Left lung (tissue), 10 donors: ENCODE data around the gene PCARE. TPM values are rescaled to one million over a fixed set of nuclear protein-coding genes. Genes with fewer than 3 reads are reported as not detected.
"Not testable (repeated sequence)": the region's sequence is repeated elsewhere in the genome, so short reads cannot be mapped to it uniquely, and the experiment has no call there.

ENCODE experiments used
- ATAC-seq: fragments of 200-7000 bp; cut with Tn5 transposase; one replicate; pipeline ENCODE4 v1.9.1; 2020; ENCODE audit warnings: moderate library complexity
- DNase-seq, 4 donors: peaks; one replicate each; pipeline ENCODE4 v3.0.0-alpha.2; 2013 to 2020
- H3K27ac ChIP-seq, 2 donors: fragments of 200-600 bp; sonication (generic) in 1 of 2; one replicate each; pipeline versions ENCODE4 v1.5.0 to v1.8.0; 2020 to 2021
- H3K27me3 ChIP-seq, 2 donors: fragments of 200-600 bp; sonication (generic) in 1 of 2; one replicate each; pipeline versions ENCODE4 v1.5.0 to v1.8.0; 2020 to 2021
- H3K36me3 ChIP-seq, 2 donors: fragments of 200-600 bp; sonication (generic) in 1 of 2; one replicate each; pipeline versions ENCODE4 v1.5.0 to v1.8.0; 2020 to 2021
- H3K4me1 ChIP-seq, 2 donors: fragments of 200-600 bp; one replicate each; pipeline ENCODE4 v1.8.0; 2021
- H3K4me3 ChIP-seq, 2 donors: fragments of 200-600 bp; sonication (generic) in 1 of 2; one replicate each; pipeline versions ENCODE4 v1.5.0 to v1.8.0; 2020 to 2021; ENCODE audit warnings: mild to moderate bottlenecking in 1 of 2
- H3K9me3 ChIP-seq, 2 donors: fragments of 200-600 bp; sonication (generic) in 1 of 2; one replicate each; pipeline versions ENCODE4 v1.5.0 to v1.8.0; 2020 to 2021
- intact Hi-C, 2 donors: fragments of 100-400 bp; cut with DNase I; formaldehyde crosslinking; loops; one replicate each; pipeline versions ENCODE4 v1.11.2 to v1.14.2; 2022
- polyA plus RNA-seq, 6 donors: library from polyadenylated mRNA; unstranded; fragments of 120-200 nt; gene quantifications; one replicate each; pipeline ENCODE4 v1.2.1, GENCODE V29; 2013; ENCODE audit not compliant: insufficient read length in 6 of 6
- total RNA-seq, 2 donors: library from RNA; stranded (reverse); fragmentation: NEBNext Ultra II Directional; extraction: Animal tissue kit (Norgen Biotek cat#: 25700); gene quantifications; one replicate each; pipeline ENCODE4 v1.2.1, GENCODE V29; 2021
- TF ChIP-seq, protein P1 (sequence below), 2 donors: fragments of 200-600 bp; sonication (generic) in 1 of 2; IDR thresholded peaks; one replicate each; pipeline versions ENCODE4 v1.5.0 to v1.8.0; 2021; ENCODE audit warnings: antibody characterized with exemption in 2 of 2
- donor health status: DM: no; HTN: yes; CAD: no.
- donor health status: DM: no; HTN: no; CAD: no.

PCARE gene
- total and polyA plus RNA-seq, 8 donors: 0.03 to 0.27 (median 0.05) TPM; not detected in 1

DNA sequence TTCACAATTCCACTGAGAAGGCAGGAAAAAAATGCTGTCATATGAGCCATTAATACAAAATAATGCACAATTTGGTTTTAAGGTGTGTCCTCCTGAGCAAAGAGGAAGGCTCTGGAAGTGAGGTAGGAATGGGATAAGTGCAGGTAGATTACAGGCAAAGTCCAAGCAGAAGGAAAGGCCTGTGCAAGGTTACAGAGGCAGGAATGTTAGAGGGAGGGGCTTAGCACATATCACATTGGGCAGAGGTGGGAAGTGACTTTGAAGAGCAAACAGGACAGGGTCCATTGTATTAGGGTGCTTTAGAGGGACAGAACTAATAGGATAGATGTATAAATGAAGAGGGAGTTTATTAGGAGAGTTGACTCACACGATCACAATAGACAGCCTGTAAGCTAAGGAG, 26.2 kb upstream of the PCARE start:
- H3K27me3 ChIP-seq: no peaks in the 10 kb centered on the region
- no peaks in the 10 kb centered on the region for H3K9me3 ChIP-seq
- no peak overlapping the region for H3K4me3 ChIP-seq
- ATAC-seq (no peak), DNase-seq (no peak)
- TF ChIP-seq, protein P1, sequence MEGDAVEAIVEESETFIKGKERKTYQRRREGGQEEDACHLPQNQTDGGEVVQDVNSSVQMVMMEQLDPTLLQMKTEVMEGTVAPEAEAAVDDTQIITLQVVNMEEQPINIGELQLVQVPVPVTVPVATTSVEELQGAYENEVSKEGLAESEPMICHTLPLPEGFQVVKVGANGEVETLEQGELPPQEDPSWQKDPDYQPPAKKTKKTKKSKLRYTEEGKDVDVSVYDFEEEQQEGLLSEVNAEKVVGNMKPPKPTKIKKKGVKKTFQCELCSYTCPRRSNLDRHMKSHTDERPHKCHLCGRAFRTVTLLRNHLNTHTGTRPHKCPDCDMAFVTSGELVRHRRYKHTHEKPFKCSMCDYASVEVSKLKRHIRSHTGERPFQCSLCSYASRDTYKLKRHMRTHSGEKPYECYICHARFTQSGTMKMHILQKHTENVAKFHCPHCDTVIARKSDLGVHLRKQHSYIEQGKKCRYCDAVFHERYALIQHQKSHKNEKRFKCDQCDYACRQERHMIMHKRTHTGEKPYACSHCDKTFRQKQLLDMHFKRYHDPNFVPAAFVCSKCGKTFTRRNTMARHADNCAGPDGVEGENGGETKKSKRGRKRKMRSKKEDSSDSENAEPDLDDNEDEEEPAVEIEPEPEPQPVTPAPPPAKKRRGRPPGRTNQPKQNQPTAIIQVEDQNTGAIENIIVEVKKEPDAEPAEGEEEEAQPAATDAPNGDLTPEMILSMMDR (IDR thresholded peaks at IDR 0.05): no peak
- intact Hi-C loops: no loop called here
- no peak overlapping the region for H3K27ac ChIP-seq
- no peaks in the 10 kb centered on the region for H3K4me1 ChIP-seq
- no peaks in the 10 kb centered on the region for H3K36me3 ChIP-seq

DNA sequence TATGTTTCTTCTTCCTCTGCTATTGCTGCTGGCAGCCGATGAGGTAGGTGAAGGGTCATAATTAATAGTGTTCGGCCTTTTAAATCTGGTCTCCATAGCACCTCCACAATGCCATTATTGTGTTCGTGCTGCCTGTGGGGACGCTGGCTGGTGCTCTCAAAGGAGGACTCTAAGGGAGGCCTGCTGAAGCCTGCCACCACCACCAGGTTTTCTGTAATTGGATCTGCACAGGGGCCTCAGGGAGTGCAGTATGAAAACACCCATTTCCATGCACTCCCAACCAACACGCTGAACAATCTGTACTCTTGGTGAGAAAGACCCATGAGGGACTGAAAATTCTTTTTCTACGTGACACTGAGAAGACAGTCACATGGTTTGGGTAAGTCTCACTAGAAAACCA, 23.2 kb upstream of the PCARE start:
- ATAC-seq (no peak), DNase-seq (no peak)
- intact Hi-C loops: no loop called here
- Histone ChIP-seq H3K9me3 (no peaks in the 10 kb centered on the region), H3K4me3 (no peak overlapping the region), H3K4me1 (no peaks in the 10 kb centered on the region), H3K36me3 (no peaks in the 10 kb centered on the region), H3K27me3 (no peaks in the 10 kb centered on the region), H3K27ac (no peak overlapping the region)
- TF ChIP-seq, protein P1 (IDR thresholded peaks at IDR 0.05): no peak

DNA sequence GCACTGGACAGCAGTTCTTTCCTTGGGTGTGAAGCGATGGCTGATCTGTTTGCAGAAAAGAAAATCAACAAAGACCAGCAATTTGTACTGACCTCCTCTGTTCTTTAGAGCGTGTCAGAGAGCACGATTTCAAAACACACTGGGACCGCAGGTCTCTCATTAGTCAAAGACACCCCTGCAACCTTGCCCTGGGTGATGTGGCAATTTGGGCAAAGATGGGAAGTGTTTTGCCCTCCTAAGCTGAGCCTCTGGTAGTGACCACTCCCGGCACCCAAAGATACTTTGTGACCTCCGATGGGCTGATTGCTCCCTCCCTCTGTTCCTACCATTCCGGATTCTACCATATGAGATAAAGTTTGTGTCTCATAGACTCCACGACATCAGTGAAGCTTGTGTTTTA, 22.6 kb upstream of the PCARE start:
- Histone ChIP-seq H3K9me3 (no peaks in the 10 kb centered on the region), H3K4me3 (no peak overlapping the region), H3K36me3 (no peaks in the 10 kb centered on the region), H3K27me3 (no peaks in the 10 kb centered on the region), H3K4me1 (no peaks in the 10 kb centered on the region), H3K27ac (no peak overlapping the region)
- intact Hi-C loops: no loop called here
- ATAC-seq: no peak
- DNase-seq: no peak
- TF ChIP-seq, protein P1 (IDR thresholded peaks at IDR 0.05): no peak

DNA sequence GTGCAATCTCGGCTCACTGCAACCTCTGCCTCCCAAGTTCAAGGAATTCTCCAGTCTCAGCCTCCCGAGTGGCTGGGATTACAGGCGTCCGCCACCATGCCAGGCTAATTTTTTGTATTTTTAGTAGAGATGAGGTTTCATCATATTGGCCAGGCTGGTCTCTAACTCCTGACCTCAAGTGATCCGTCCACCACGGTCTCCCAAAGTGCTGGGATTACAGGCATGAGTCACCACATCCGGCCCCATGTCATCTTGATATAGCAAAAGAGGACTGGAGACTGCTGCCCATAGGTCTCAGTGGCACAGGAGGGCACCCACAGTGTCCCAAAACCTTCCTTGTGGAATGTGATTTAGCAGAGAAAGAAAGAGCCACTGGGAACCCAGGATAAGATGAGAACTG, 16.0 kb upstream of the PCARE start:
- H3K36me3 ChIP-seq, ATAC-seq, H3K27me3 ChIP-seq, intact Hi-C loops, H3K4me3 ChIP-seq, DNase-seq, H3K4me1 ChIP-seq, H3K9me3 ChIP-seq, H3K27ac ChIP-seq: not testable (repeated sequence)

DNA sequence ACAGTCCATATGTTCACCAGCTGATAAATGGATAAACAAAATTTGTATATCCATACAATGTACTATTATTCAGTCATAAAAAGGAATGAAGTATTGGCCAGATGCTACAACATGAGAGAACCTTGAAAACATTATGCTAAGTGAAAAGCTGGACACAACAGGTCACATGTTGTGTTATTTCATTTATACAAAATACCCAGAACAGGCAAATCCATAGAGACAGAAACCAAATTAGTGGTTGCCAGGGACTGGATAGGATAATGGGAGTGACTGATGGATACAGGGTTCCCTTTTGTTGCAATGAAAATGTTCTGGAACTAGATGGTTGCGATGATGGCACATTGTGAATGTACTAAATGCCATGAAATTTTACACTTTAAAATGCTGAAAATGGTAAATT, 10.2 kb upstream of the PCARE start:
- Histone ChIP-seq H3K36me3 (no peaks in the 10 kb centered on the region), H3K4me1 (peaks cover 0 to 18% of the 10 kb centered on the region in 2 donors), H3K9me3 (peaks cover 0 to 11% of the 10 kb centered on the region in 2 donors), H3K27ac (no peak overlapping the region), H3K27me3 (no peaks in the 10 kb centered on the region), H3K4me3 (no peak overlapping the region)
- no peak for ATAC-seq
- intact Hi-C loops: no loop called here
- DNase-seq: no peak
- TF ChIP-seq, protein P1 (IDR thresholded peaks at IDR 0.05): no peak

DNA sequence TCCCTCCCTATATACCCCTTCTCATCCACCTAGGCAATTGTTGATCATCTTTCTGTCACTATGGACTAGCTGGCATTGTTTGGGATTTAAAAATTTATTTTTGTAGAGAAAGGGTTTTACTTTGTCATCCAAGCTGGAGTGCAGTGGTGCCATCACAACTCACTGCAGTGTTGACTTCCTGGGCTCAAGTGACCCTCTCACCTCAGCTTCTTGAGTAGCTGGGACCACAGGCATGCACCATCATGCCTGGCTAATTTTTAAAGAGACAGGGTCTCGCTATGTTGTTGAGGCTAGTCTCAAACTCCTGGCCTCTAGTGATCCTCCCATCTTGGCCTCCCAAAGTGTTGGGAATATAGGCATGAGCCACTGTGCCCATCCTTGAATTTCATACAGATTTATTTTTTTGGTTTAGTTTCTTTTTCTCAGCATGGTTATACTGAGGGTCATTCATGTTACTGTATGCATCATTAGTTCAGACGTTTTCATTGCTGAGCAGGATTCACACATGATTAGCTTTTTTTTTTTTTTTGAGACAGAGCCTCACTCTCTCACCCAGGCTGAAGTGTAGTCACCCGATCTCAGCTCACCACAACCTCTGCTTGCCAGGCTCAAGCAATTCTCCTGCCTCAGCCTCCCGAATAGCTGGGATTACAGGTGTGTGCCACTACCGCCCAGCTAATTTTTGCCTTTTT, 8.6 kb upstream of the PCARE start:
- Histone ChIP-seq H3K27ac (no peak overlapping the region), H3K36me3 (no peaks in the 10 kb centered on the region), H3K4me3 (no peak overlapping the region), H3K4me1 (peaks cover 0 to 18% of the 10 kb centered on the region in 2 donors), H3K27me3 (no peaks in the 10 kb centered on the region), H3K9me3 (peaks cover 0 to 20% of the 10 kb centered on the region in 2 donors)
- DNase-seq: no peak
- TF ChIP-seq, protein P1 (IDR thresholded peaks at IDR 0.05): no peak
- intact Hi-C loops: no loop called here
- ATAC-seq: no peak
